Measurements from ENCODE around the gene IL1RAPL2.

- TF ChIP-seq CTCF (IDR thresholded peaks at IDR 0.05) (no peak), POLR2A (IDR thresholded peaks at IDR 0.05) (no peak)
Measured at GRCh38 chrX:105136786-105137185, 570.8 kb downstream of the IL1RAPL2 start.
